Mammary microvascular endothelial cell (primary cell): Measurements from ENCODE around the gene ZNF722. TPM values are rescaled to one million over a fixed set of nuclear protein-coding genes. Genes with fewer than 3 reads are reported as not detected.

ENCODE experiments used
- total RNA-seq: library from RNA; depleted of rRNA; stranded (reverse); fragments of >200 nt; gene quantifications from 2 replicates; pipeline ENCODE4 v1.2.3, GENCODE V29; 2015

The ZNF722 gene
- total RNA-seq: not detected in 2 replicates

DNA sequence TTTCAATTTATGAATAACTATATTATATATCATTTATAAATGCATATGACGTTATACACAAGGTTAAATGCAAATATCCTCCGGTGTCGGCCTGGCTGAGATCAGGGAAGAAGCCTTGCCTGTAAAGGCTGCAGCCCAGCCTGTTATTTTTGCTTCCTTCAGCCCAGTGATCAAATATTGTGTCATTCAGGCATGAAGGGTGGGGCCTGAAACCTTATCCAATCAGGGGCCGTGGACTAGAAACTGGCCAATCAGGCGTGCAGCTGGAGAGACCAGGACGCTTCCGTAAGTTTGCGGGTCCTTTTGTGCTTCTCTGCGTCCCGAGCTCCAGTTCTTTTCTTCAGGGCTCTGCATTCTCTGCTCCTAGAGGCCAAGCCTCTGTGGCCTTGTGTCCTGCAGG, at the start of gene ZNF722:
ZNF722 (plus strand) TSS at position 301 of the 400 bp plus-strand sequence. CDS start 113 bp downstream, outside the sequence.

GRCh38 chr7:64045301-64046040, 46.8 kb downstream of the ZNF722 start, which contains the start of gene ZNF727:
ZNF727 (plus strand) TSS chr7:64045434; CDS start chr7:64045622, 188 bp downstream.

Other genes starting within 250 kb of the ZNF722 start
- 0.07 TPM in 1 of 2 replicates, not detected in the other for gene ZNF727, start 46.6 kb downstream of the ZNF722 start, total RNA-seq
- not detected in 2 replicates for gene ZNF735, start 208.4 kb downstream of the ZNF722 start, total RNA-seq
- gene ZNF679, start 229.6 kb downstream of the ZNF722 start, total RNA-seq: not detected in 2 replicates